ENCODE results near the gene UBASH3A. TPM values are rescaled to one million over a fixed set of nuclear protein-coding genes. Genes with fewer than 3 reads are reported as not detected.

Gene UBASH3A
- polyA plus RNA-seq, 3 donors: not detected

DNA sequence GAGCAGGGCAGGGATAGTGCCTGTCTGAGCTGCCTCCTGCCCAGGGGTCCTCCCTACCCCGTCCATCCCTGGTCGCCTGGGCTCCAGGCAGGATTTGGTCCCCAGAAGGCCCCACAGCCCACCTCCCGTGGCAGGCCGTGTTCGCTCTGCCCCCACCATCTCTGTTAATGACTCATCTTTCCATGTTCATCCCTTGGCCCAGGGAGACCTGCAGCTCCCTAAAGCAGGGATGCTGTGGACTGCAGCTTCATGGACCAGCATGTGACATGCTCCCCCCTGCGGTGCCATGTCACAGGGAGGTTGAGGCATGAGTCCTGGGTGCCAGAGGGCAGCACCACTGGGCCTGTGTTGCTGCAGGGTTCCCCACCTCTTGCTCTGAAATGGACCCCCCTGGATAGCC, 26.8 kb downstream of the UBASH3A start:
- Mint-ChIP-seq H3K27me3 (ENCODE audit: low read depth in 3 of 3) (peaks cover 2 to 5% (median 3%) of the 10 kb centered on the region in 3 donors), H3K9me3 (peaks cover 0 to 11% (median 7%) of the 10 kb centered on the region in 7 donors), H3K36me3 (no peaks in the 10 kb centered on the region), H3K4me1 (peaks cover 18% of the 10 kb centered on the region), H3K27ac (no peak overlapping the region), H3K4me3 (no peak overlapping the region)
- Histone ChIP-seq H4K20me1 (ENCODE audit: insufficient read depth, low read length) (no peaks in the 10 kb centered on the region), H3K4me3 (replicated peaks in 1 of 3; ENCODE audit: low read depth in 2 of 3, low read length in 3 of 3) (no peak overlapping the region), H3K79me2 (ENCODE audit: insufficient read depth, low read length) (no peaks in the 10 kb centered on the region), H3K9me3 (replicated peaks in 1 of 2; ENCODE audit: control insufficient read depth in 1 of 2, insufficient read depth in 1 of 2, low read length in 2 of 2) (no peaks in the 10 kb centered on the region), H3K36me3 (replicated peaks in 1 of 2; ENCODE audit: control insufficient read depth in 1 of 2, insufficient read depth in 2 of 2, low read length in 2 of 2) (no peaks in the 10 kb centered on the region), H3K27ac (ENCODE audit: low read depth in 1 of 2, low read length in 2 of 2) (no peak overlapping the region), H3K27me3 (ENCODE audit: control insufficient read depth in 2 of 2, insufficient read depth in 2 of 2, low read length in 2 of 2) (no peaks in the 10 kb centered on the region), H2AFZ (ENCODE audit: insufficient read depth, low read depth, low read length, poor library complexity, severe bottlenecking) (no peak overlapping the region), H3K4me2 (replicated peaks; ENCODE audit: extremely low read depth, low read length, poor library complexity, severe bottlenecking) (no peak overlapping the region), H3K9ac (ENCODE audit: insufficient read depth, low read length, poor library complexity, severe bottlenecking) (no peak overlapping the region), H3K4me1 (ENCODE audit: control insufficient read depth in 1 of 2, insufficient read depth in 2 of 2, low read length in 2 of 2) (peaks cover 12 to 13% of the 10 kb centered on the region in 2 donors)
- intact Hi-C loops (cut with micrococcal nuclease): no loop called here
- 93% methylated on average over 6 of the region's 6 CpGs for WGBS (ENCODE audit: insufficient coverage)
- no peak for DNase-seq
- TF ChIP-seq, protein P1, sequence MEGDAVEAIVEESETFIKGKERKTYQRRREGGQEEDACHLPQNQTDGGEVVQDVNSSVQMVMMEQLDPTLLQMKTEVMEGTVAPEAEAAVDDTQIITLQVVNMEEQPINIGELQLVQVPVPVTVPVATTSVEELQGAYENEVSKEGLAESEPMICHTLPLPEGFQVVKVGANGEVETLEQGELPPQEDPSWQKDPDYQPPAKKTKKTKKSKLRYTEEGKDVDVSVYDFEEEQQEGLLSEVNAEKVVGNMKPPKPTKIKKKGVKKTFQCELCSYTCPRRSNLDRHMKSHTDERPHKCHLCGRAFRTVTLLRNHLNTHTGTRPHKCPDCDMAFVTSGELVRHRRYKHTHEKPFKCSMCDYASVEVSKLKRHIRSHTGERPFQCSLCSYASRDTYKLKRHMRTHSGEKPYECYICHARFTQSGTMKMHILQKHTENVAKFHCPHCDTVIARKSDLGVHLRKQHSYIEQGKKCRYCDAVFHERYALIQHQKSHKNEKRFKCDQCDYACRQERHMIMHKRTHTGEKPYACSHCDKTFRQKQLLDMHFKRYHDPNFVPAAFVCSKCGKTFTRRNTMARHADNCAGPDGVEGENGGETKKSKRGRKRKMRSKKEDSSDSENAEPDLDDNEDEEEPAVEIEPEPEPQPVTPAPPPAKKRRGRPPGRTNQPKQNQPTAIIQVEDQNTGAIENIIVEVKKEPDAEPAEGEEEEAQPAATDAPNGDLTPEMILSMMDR (IDR thresholded peaks at IDR 0.05): no peak

DNA sequence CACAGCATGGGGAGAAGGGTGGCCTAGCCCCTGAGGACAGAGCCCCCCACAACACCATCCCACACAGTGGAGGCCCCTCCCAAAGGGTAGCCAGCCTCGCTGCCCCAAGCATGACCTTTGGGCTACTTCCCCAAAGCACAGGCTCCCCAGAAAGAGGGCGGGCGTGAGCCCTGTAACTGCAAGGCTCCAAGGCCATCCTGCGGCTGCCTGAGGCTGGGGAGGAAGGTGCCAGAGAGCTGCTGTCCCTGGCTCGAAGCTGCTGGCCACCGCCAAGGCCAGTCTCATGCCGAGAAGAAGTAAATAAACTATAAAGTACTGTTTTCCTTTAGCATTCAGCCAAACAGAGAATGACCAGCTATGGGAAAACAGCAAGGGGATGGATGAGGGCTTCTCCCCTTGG, 27.5 kb downstream of the UBASH3A start:
- H3K4me2 ChIP-seq (replicated peaks; ENCODE audit: extremely low read depth, low read length, poor library complexity, severe bottlenecking): no peak overlapping the region
- H3K9me3 ChIP-seq (replicated peaks in 1 of 2; ENCODE audit: control insufficient read depth in 1 of 2, insufficient read depth in 1 of 2, low read length in 2 of 2): no peaks in the 10 kb centered on the region
- H2AFZ ChIP-seq (ENCODE audit: insufficient read depth, low read depth, low read length, poor library complexity, severe bottlenecking): no peak overlapping the region
- Mint-ChIP-seq H3K27ac (peak overlapping the region in 3 of 7 donors; percentile 53 to 64 (median 59)), H3K36me3 (no peaks in the 10 kb centered on the region), H3K9me3 (peaks cover 0 to 11% (median 7%) of the 10 kb centered on the region in 7 donors), H3K4me3 (no peak overlapping the region), H3K4me1 (peaks cover 14% of the 10 kb centered on the region), H3K27me3 (ENCODE audit: low read depth in 3 of 3) (peaks cover 0 to 2% (median 1%) of the 10 kb centered on the region in 3 donors)
- no peak overlapping the region for H3K27ac ChIP-seq (ENCODE audit: low read depth in 1 of 2, low read length in 2 of 2)
- H3K79me2 ChIP-seq (ENCODE audit: insufficient read depth, low read length): no peaks in the 10 kb centered on the region
- TF ChIP-seq, protein P1 (IDR thresholded peaks at IDR 0.05): no peak
- peaks cover 7% of the 10 kb centered on the region in 2 donors for H3K4me1 ChIP-seq (ENCODE audit: control insufficient read depth in 1 of 2, insufficient read depth in 2 of 2, low read length in 2 of 2)
- peak; percentile 7 to 28 (median 12) for DNase-seq
- H3K4me3 ChIP-seq (replicated peaks in 1 of 3; ENCODE audit: low read depth in 2 of 3, low read length in 3 of 3): no peak overlapping the region
- H3K27me3 ChIP-seq (ENCODE audit: control insufficient read depth in 2 of 2, insufficient read depth in 2 of 2, low read length in 2 of 2): no peaks in the 10 kb centered on the region
- H3K36me3 ChIP-seq (replicated peaks in 1 of 2; ENCODE audit: control insufficient read depth in 1 of 2, insufficient read depth in 2 of 2, low read length in 2 of 2): no peaks in the 10 kb centered on the region
- WGBS (ENCODE audit: insufficient coverage): no CpG with 5 or more reads among the region's 7 CpGs
- no peaks in the 10 kb centered on the region for H4K20me1 ChIP-seq (ENCODE audit: insufficient read depth, low read length)
- intact Hi-C loops (cut with micrococcal nuclease): no loop called here
- no peak overlapping the region for H3K9ac ChIP-seq (ENCODE audit: insufficient read depth, low read length, poor library complexity, severe bottlenecking)
